Activated naive CD4-positive, alpha-beta T cell treated with anti-CD3 and anti-CD28 coated beads, Interleukin-2, amount 10 ng/mL, durations not matched to agents 7 days and 5 days (primary cell): ENCODE data around the gene PHF2.

ENCODE experiments used
- CTCF ChIA-PET: fragments of 350-600 bp; sonication (Branson Sonifier 250); formaldehyde crosslinking; loops from one replicate; lab custom pipeline; 2021; ENCODE audit warnings: antibody characterized with exemption; lab: Charles Lee
- DNase-seq: peaks from one replicate; pipeline ENCODE4 v3.0.0-alpha.2; 2020
- H3K27ac Mint-ChIP-seq: one replicate; pipeline ENCODE4 v1.8.0; 2021; ENCODE audit warnings: mild to moderate bottlenecking, moderate library complexity, mixed read lengths
- H3K27me3 Mint-ChIP-seq: one replicate; pipeline ENCODE4 v1.8.0; 2021; ENCODE audit warnings: mild to moderate bottlenecking, mixed read lengths
- H3K36me3 Mint-ChIP-seq: one replicate; pipeline ENCODE4 v1.8.0; 2021; ENCODE audit warnings: mixed read lengths
- H3K4me1 Mint-ChIP-seq: one replicate; pipeline ENCODE4 v1.8.0; 2021; ENCODE audit warnings: mixed read lengths
- H3K4me3 Mint-ChIP-seq: one replicate; pipeline ENCODE4 v1.8.0; 2021; ENCODE audit warnings: mild to moderate bottlenecking, moderate library complexity, mixed read lengths
- H3K9me3 Mint-ChIP-seq: one replicate; pipeline ENCODE4 v1.8.0; 2021; ENCODE audit warnings: mixed read lengths

The PHF2 gene

DNA sequence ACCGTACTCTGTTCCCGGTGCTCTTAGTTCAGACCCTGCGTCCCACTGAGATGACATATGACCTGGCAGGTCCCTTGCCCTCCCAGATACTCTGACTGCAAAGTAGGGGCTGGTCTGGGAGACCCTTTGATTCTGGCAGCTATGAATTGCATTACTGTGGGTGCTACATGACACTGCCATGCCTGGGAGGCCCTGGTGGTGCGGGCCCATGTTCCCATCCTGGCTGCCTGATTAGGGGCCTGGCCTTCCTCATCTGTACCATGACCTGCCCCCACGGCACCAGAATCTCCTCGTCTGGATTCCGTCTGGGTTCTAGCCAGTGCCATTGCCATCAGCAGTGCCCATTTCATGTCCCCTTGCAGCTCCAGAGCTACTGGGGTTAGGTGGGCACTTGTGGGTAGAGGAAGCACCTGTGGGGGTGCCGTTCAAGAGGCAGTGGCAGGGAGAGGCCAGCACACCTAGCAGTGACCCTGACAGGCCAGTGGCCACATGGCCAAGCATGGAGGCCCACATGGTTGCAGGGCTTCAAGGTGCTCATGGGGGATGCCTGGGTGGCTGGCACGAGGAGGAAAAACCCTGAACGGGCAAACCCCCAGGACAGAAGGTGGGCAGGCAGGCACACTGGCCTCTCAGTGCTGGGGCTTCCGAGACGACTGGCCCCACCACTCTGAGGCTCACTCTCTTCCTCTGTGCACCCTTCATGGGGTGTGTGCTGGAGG, 69.7 kb downstream of the PHF2 start:
- CTCF ChIA-PET: no interaction called here

DNA sequence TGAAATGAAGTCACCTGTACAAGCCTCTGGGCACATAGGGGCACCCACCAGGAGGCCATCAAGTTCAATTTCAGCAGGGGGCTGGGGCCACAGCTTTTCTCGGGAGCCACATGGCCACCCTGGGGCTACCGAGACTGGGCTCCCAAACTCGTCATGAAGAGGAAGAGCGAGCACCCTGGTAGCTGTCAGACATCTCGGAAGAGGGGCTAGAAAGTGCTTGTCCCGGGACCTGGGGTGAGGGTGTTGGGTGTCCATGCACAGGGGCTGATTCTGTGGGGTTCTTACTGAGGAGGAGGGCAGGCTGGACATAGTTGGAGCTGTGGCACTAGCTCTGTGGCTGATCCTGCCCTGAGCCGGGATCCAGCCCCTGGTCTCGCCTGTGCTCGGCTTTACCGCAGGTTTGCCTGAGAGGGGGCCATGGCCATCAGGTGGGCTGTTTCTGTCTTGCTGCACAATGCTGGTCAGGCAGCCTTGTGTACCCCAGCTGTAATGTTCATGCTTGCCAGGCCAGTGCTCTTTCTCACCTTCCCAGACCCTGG, 70.3 kb downstream of the PHF2 start:
- H3K4me1 Mint-ChIP-seq: no peaks in the 10 kb centered on the region
- CTCF ChIA-PET: no interaction called here
- DNase-seq: peak; percentile 13
- H3K27ac Mint-ChIP-seq: no peak overlapping the region
- H3K9me3 Mint-ChIP-seq: no peaks in the 10 kb centered on the region
- H3K27me3 Mint-ChIP-seq: no peaks in the 10 kb centered on the region
- no peak overlapping the region for H3K4me3 Mint-ChIP-seq
- H3K36me3 Mint-ChIP-seq: peaks cover 7% of the 10 kb centered on the region

More for the DNA sequence above, 69.7 kb downstream of the PHF2 start:
- H3K9me3 Mint-ChIP-seq: no peaks in the 10 kb centered on the region
- H3K4me1 Mint-ChIP-seq: no peaks in the 10 kb centered on the region
- no peaks in the 10 kb centered on the region for H3K27me3 Mint-ChIP-seq
- no peak overlapping the region for H3K27ac Mint-ChIP-seq
- H3K36me3 Mint-ChIP-seq: peaks cover 12% of the 10 kb centered on the region
- peak; percentile 16 for DNase-seq
- no peak overlapping the region for H3K4me3 Mint-ChIP-seq

DNA sequence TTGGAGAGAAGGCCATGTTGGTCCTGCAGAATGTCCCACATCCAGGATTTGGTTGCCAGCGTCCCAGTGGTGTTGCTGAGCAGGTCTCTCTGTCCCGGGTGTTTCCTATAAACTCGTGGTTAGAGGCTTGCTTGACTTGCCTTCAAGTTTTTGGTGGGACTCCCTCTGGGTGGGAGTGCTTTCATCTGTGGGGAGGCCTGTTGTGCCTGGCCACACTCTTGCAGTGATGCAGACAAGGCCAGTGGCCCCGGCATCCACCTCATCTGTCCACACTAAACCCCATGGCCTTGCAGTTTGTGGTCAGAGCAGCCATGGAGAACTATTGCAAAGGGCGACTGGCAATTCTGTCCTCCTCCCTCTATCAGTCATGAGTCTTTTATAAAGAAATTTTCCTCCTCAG, 71.8 kb downstream of the PHF2 start:
- Mint-ChIP-seq H3K27ac (no peak overlapping the region), H3K9me3 (no peaks in the 10 kb centered on the region), H3K27me3 (no peaks in the 10 kb centered on the region), H3K4me3 (no peak overlapping the region), H3K4me1 (no peaks in the 10 kb centered on the region), H3K36me3 (peaks cover 6% of the 10 kb centered on the region)
- DNase-seq: no peak
- CTCF ChIA-PET: no interaction called here

DNA sequence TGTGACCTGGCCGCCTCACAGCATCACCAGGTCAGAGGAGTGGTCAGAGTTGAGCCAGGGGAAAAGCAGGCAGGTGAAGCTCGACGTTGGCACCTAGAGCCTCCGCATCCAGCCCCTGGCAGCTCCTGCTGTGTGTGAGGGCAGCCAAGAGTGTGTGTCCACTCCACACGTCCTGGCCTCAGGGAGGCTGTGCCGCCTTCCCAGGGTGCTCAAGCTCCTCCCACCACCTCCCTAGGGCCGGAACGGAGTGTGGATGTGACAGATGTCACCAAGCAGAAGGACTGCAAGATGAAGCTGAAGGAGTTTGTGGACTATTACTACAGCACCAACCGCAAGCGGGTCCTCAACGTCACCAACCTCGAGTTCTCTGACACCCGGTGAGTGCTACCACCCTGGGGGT, 72.5 kb downstream of the PHF2 start:
- Mint-ChIP-seq H3K9me3 (no peaks in the 10 kb centered on the region), H3K27ac (no peak overlapping the region), H3K27me3 (no peaks in the 10 kb centered on the region), H3K4me3 (no peak overlapping the region), H3K36me3 (no peaks in the 10 kb centered on the region), H3K4me1 (no peaks in the 10 kb centered on the region)
- DNase-seq: peak; percentile 10
- CTCF ChIA-PET: no interaction called here

DNA sequence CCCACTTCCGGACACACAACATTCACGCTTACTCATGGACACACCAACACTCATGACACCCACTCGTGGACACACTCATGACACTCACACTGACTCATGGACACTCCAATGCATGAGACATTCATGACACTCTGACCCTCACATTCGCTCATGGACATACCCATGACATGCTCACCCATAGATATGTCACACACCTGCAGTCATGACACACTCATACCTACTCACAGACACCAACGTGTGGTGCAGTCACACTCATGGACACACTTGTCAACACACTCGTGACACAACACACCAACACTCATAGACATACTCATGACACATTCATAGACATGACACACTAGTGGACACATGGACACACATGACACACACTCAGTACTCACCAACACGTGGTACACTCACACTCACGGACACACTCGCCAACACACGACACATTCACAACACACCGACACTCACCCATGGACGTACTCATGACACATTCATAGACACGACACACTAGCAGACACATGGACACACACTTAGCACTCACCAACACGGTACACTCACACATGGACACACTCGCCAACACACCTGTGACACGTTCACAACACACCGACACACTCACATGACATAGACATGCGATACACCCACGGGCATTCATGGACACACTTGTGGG, 73.4 kb downstream of the PHF2 start:
- DNase-seq: no peak
- Mint-ChIP-seq H3K4me1 (no peaks in the 10 kb centered on the region), H3K27me3 (no peaks in the 10 kb centered on the region), H3K4me3 (no peak overlapping the region), H3K9me3 (no peaks in the 10 kb centered on the region), H3K36me3 (no peaks in the 10 kb centered on the region), H3K27ac (no peak overlapping the region)
- CTCF ChIA-PET: no interaction called here

DNA sequence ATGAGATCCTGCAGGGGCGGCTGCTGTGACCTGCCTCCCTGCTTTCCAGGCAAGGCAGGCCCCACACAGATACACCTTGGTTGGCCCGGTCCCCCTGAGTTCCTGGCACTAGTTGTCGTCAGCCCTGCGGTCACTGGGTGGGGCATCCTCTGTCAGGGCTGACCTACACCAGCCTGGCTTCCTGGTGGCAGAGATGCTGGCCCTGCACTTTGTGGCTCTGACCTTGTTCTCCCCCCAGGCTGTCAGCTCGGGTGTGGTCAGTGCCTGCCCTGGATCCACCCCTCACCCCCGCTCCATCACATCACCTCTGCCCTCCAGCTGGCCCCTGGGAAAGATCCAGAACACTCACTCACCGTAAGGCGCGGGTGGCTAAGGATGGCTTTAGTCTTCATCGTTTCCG, 74.1 kb downstream of the PHF2 start:
- no peak overlapping the region for H3K4me3 Mint-ChIP-seq
- H3K9me3 Mint-ChIP-seq: no peaks in the 10 kb centered on the region
- H3K27me3 Mint-ChIP-seq: no peaks in the 10 kb centered on the region
- H3K36me3 Mint-ChIP-seq: no peaks in the 10 kb centered on the region
- no peak for DNase-seq
- CTCF ChIA-PET: no interaction called here
- no peak overlapping the region for H3K27ac Mint-ChIP-seq
- no peaks in the 10 kb centered on the region for H3K4me1 Mint-ChIP-seq

DNA sequence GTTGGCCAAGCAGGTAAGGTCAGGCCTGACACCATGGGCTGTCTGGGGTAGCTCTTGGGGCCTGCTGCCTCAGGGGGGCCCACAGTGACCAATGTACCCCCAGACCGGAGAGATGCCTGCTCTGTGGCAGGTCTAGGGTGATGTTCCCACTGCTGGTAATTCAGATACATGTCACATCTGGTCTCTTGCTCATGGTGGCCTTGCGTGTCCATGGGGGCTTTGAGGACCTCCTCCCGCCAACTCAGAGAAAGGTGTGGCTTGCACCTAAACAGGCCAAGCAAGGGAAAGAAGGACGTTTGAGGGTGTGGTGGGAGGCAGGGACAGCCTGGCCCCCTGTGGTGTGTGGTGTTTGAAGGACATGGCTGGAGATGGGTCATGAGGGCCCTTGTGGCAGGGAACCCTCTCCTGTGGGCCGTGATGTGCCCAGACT, 75.2 kb downstream of the PHF2 start:
- CTCF ChIA-PET: no interaction called here
- Mint-ChIP-seq H3K27ac (no peak overlapping the region), H3K36me3 (no peaks in the 10 kb centered on the region), H3K4me1 (no peaks in the 10 kb centered on the region), H3K4me3 (no peak overlapping the region), H3K9me3 (no peaks in the 10 kb centered on the region), H3K27me3 (no peaks in the 10 kb centered on the region)
- DNase-seq: peak; percentile 17

DNA sequence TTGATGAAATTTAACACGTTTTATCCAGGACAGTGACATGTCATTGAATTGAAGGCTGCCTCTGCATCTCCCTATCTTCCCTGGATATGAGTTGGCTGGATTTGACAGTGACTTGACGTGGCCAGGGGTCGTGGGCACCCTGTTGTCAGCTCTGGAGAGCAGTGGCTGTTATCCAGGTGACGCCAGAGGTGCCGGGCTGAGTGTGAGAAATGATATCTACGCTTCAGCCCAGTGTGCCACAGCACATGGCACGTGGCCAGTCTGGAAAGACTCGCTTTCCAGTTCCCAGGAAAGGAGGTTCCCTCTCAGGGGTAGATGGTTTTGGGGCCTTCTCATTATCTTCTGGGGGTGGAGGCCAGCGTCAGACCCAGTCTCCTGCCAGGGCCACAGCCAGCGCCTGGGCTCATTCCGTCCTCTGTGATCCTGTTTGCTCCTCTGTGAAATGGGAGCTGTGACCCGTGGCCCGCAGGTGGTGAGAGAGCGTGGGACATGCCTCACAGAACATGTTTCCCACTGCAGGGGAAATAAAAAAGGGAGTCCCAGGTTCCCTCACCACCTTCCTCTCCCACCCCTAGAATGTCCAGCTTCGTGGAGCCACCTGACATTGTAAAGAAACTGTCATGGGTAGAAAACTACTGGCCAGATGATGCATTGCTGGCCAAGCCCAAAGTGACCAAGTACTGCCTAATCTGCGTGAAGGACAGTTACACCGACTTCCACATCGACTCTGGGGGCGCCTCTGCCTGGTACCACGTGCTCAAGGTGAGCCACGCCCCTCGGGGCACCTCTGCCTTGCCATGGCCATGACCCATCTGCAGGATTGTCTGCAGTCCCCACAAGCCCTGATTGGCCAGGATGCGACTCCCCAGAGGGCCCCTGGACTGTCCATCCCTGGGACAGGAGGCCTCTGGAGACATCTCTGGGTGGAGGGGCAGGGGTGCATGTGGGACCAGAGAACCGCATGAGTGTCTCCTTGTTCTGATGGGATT, 76.5 kb downstream of the PHF2 start:
- no peaks in the 10 kb centered on the region for H3K4me1 Mint-ChIP-seq
- peaks cover 3% of the 10 kb centered on the region for H3K36me3 Mint-ChIP-seq
- no peaks in the 10 kb centered on the region for H3K9me3 Mint-ChIP-seq
- no peaks in the 10 kb centered on the region for H3K27me3 Mint-ChIP-seq
- CTCF ChIA-PET: no interaction called here
- no peak overlapping the region for H3K27ac Mint-ChIP-seq
- H3K4me3 Mint-ChIP-seq: no peak overlapping the region
- peak; percentile 10 for DNase-seq

DNA sequence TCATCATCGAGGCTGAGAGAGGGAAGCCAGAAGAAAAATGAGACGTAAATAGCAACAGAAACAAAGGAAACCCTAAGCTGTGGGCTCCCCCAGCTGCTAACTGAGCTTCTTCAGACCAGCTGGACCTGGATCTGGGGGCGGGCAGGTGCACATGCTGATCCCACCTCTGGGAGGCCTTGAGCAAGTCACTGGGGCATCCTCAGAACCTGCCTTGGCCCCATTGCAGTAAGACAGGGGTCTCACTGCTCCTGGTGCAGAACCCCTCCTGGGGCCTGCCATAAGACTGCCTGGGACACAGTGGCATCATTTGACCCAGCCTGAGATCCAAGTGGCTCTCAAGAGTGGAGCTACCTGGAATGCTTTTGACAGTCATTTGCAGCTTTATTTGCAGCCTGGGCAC, 77.4 kb downstream of the PHF2 start:
- peak; percentile 16 for DNase-seq
- no peak overlapping the region for H3K4me3 Mint-ChIP-seq
- no peaks in the 10 kb centered on the region for H3K27me3 Mint-ChIP-seq
- H3K9me3 Mint-ChIP-seq: no peaks in the 10 kb centered on the region
- CTCF ChIA-PET: no interaction called here
- no peaks in the 10 kb centered on the region for H3K4me1 Mint-ChIP-seq
- no peak overlapping the region for H3K27ac Mint-ChIP-seq
- peaks cover 3% of the 10 kb centered on the region for H3K36me3 Mint-ChIP-seq

DNA sequence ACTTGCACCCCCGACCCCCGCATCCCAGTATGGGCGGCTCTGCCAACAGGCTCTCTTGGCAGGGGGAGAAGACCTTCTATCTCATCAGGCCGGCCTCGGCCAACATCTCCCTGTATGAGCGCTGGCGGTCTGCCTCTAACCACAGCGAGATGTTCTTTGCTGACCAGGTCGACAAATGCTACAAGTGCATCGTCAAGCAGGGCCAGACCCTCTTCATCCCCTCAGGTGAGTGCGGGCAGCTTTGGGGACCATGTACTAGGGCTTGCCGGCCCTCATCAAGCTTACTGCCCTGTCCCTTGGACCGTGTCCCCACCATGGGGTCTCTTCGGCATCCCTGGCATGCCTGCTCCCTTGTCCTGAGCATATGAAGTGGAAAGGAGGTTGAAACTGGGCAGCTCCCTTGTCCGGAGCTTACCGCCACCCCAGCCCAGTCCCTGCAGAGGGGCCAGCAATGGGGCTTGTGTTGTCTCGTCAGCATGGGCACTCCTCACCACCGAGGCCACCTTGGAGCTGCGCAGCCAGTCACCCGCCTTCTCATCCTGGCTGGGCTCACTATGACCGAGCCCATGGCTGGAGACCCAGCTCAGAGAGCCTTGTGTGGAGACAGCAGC, 78.1 kb downstream of the PHF2 start:
- CTCF ChIA-PET: no interaction called here
- DNase-seq: peak; percentile 17
- H3K4me1 Mint-ChIP-seq: no peaks in the 10 kb centered on the region
- H3K27me3 Mint-ChIP-seq: no peaks in the 10 kb centered on the region
- H3K9me3 Mint-ChIP-seq: no peaks in the 10 kb centered on the region
- no peak overlapping the region for H3K4me3 Mint-ChIP-seq
- H3K36me3 Mint-ChIP-seq: peaks cover 3% of the 10 kb centered on the region
- H3K27ac Mint-ChIP-seq: no peak overlapping the region

DNA sequence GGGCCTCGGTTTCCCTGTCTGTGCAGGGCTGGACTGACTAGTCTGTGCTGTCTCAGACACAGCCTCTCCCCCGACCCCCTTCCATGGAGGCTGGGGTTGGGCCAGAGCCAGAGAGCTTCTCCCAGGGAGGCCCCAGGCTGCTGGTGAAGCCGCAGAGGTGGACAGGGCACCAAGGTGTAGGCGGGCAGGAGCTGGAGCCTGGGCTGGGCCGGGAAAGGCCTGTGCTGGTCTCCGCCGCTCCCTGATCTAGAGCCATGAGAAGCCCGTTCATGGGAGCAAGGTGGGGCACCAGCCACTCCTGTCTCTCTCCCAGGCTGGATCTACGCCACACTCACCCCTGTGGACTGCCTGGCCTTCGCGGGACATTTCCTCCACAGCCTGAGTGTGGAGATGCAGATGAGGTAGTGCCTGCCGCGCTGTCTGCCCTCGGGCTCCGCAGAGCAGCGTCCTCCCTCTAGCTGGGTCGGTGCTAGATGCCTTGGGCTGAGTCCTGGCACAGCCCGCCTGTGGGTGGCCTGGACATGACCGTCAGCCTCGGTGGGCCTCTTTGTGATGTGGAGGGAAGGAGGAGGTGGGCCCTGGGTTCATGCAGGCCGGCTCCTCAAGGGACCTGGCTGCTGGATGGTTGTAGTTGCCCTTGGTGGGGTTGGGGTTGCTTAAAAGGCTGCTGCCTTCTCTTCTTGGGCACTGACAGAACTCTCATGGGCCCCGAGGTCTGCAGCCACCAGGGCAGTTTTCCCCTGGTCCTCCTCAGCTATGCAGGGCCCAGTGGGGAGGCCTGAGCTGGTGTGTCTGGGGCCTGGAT, 79.4 kb downstream of the PHF2 start:
- Mint-ChIP-seq H3K4me3 (no peak overlapping the region), H3K36me3 (peaks cover 10% of the 10 kb centered on the region), H3K27me3 (no peaks in the 10 kb centered on the region), H3K9me3 (no peaks in the 10 kb centered on the region), H3K4me1 (no peaks in the 10 kb centered on the region), H3K27ac (no peak overlapping the region)
- CTCF ChIA-PET: no interaction called here
- peak; percentile 14 for DNase-seq

DNA sequence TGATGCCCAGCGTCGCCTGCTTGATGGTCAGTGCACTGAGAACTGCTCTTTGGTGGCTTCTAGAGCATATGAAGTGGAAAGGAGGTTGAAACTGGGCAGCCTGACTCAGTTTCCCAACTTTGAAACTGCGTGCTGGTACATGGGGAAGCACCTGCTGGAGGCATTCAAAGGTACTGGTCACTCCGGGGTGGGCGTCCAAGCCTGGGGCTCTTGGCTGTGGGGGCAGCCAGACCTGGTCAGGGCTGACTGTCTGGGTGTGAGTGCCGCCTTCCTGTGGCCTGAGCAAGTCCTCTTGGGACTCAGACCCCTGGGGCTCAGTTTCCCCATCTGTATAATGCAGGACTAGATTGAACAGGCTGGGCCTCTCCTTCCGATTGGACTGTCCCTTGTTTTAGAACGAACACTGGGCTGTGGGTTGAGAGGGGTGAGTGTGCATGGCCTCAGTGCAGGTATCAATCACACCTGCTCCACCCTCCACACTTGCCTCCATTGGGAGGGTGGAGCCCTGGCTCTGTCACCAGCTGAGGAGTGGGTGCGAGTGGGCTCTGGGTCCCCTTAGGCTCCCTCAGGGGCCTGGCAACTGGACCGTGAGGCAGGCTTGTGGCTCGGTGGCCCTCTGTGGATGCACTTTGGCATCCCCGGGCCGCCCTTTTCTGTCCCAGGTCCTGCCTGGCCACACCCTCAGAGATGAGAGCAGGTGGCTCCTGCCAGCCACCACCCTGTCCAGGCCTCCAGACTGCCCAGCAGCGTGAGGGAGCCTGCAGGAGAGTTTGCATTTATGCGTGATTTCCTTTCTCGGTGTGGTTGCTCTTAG, 80.2 kb downstream of the PHF2 start:
- no peak overlapping the region for H3K4me3 Mint-ChIP-seq
- no peaks in the 10 kb centered on the region for H3K27me3 Mint-ChIP-seq
- peak; percentile 19 for DNase-seq
- no peaks in the 10 kb centered on the region for H3K4me1 Mint-ChIP-seq
- H3K36me3 Mint-ChIP-seq: peaks cover 10% of the 10 kb centered on the region
- no peak overlapping the region for H3K27ac Mint-ChIP-seq
- CTCF ChIA-PET: no interaction called here
- no peaks in the 10 kb centered on the region for H3K9me3 Mint-ChIP-seq
